ENCODE measurements around the gene HOXB7. TPM values are rescaled to one million over a fixed set of nuclear protein-coding genes. Genes with fewer than 3 reads are reported as not detected.

The HOXB7 gene
- total RNA-seq, 2 donors from 2014 or later: 1.3 to 1.6 TPM

- H3K4me1 Mint-ChIP-seq (ENCODE audit: low read depth): peaks cover 56% of the 10 kb centered on the region
- ATAC-seq (replicated peaks in 1 of 2) (peak; percentile 57 to 71), DNase-seq (no peak)
- H3K36me3 Mint-ChIP-seq (ENCODE audit: insufficient read depth in 2 of 2): peaks cover 2 to 3% of the 10 kb centered on the region in 2 donors
- H3K27me3 Mint-ChIP-seq (ENCODE audit: low read depth): peaks cover 59% of the 10 kb centered on the region
- peak overlapping the region; percentile 89 to 95 for H3K4me3 Mint-ChIP-seq
- H3K9me3 Mint-ChIP-seq: no peaks in the 10 kb centered on the region
- peak overlapping the region; percentile 58 for H3K27ac Mint-ChIP-seq
Measured at GRCh38 chr17:48578616-48579470, 32.0 kb downstream of the HOXB7 start.

GRCh38 chr17:48577946-48578615, 32.7 kb downstream of the HOXB7 start, which contains the start of gene HOXB4:
TSS of gene HOXB4 (minus strand) at chr17:48578350. CDS start at chr17:48578319, 31 bp downstream.
- peak within 1 kb of the TSS; percentile 89 to 95 for H3K4me3 Mint-ChIP-seq
- peak; percentile 73 to 77 for DNase-seq
- H3K9me3 Mint-ChIP-seq: no peaks in the 10 kb centered on the region
- H3K36me3 Mint-ChIP-seq (ENCODE audit: insufficient read depth in 2 of 2): peaks cover 2 to 3% of the 10 kb centered on the region in 2 donors
- H3K27ac Mint-ChIP-seq: peak within 1 kb of the TSS; percentile 95
- H3K27me3 Mint-ChIP-seq (ENCODE audit: low read depth): peaks cover 51% of the 10 kb centered on the region
- peaks cover 55% of the 10 kb centered on the region for H3K4me1 Mint-ChIP-seq (ENCODE audit: low read depth)
- peak; percentile 72 to 86 for ATAC-seq (replicated peaks in 1 of 2)

- DNase-seq (no peak), ATAC-seq (replicated peaks in 1 of 2) (peak in 1 of 2 donors; percentile 12)
- Mint-ChIP-seq H3K4me3 (peak overlapping the region; percentile 75 to 78), H3K9me3 (no peaks in the 10 kb centered on the region), H3K36me3 (ENCODE audit: insufficient read depth in 2 of 2) (peaks cover 2 to 3% of the 10 kb centered on the region in 2 donors), H3K4me1 (ENCODE audit: low read depth) (peaks cover 49% of the 10 kb centered on the region), H3K27ac (no peak overlapping the region), H3K27me3 (ENCODE audit: low read depth) (peaks cover 44% of the 10 kb centered on the region)
Measured at GRCh38 chr17:48577330-48577945, 33.4 kb downstream of the HOXB7 start.

GRCh38 chr17:48576479-48577309, 34.1 kb downstream of the HOXB7 start:
- peaks cover 41% of the 10 kb centered on the region for H3K27me3 Mint-ChIP-seq (ENCODE audit: low read depth)
- H3K36me3 Mint-ChIP-seq (ENCODE audit: insufficient read depth in 2 of 2): peaks cover 2 to 3% of the 10 kb centered on the region in 2 donors
- peak overlapping the region; percentile 75 to 78 for H3K4me3 Mint-ChIP-seq
- no peaks in the 10 kb centered on the region for H3K9me3 Mint-ChIP-seq
- H3K27ac Mint-ChIP-seq: no peak overlapping the region
- peaks cover 45% of the 10 kb centered on the region for H3K4me1 Mint-ChIP-seq (ENCODE audit: low read depth)
- DNase-seq (no peak), ATAC-seq (replicated peaks in 1 of 2) (no peak)

- DNase-seq (no peak), ATAC-seq (replicated peaks in 1 of 2) (no peak)
- peaks cover 33% of the 10 kb centered on the region for H3K27me3 Mint-ChIP-seq (ENCODE audit: low read depth)
- H3K27ac Mint-ChIP-seq: no peak overlapping the region
- H3K4me3 Mint-ChIP-seq: peak overlapping the region in 1 of 2 donors; percentile 37
- H3K9me3 Mint-ChIP-seq: no peaks in the 10 kb centered on the region
- peaks cover 2 to 3% of the 10 kb centered on the region in 2 donors for H3K36me3 Mint-ChIP-seq (ENCODE audit: insufficient read depth in 2 of 2)
- H3K4me1 Mint-ChIP-seq (ENCODE audit: low read depth): peaks cover 37% of the 10 kb centered on the region
Measured at GRCh38 chr17:48575673-48576478, 34.9 kb downstream of the HOXB7 start.

GRCh38 chr17:48575066-48575582, 35.7 kb downstream of the HOXB7 start:
- Mint-ChIP-seq H3K4me3 (no peak overlapping the region), H3K27me3 (ENCODE audit: low read depth) (peaks cover 25% of the 10 kb centered on the region), H3K36me3 (ENCODE audit: insufficient read depth in 2 of 2) (peaks cover 2 to 3% of the 10 kb centered on the region in 2 donors), H3K27ac (no peak overlapping the region), H3K9me3 (no peaks in the 10 kb centered on the region), H3K4me1 (ENCODE audit: low read depth) (peaks cover 29% of the 10 kb centered on the region)
- no peak for ATAC-seq (replicated peaks in 1 of 2)
- DNase-seq: no peak

- H3K27me3 Mint-ChIP-seq (ENCODE audit: low read depth): peaks cover 20% of the 10 kb centered on the region
- no peak overlapping the region for H3K4me3 Mint-ChIP-seq
- H3K4me1 Mint-ChIP-seq (ENCODE audit: low read depth): peaks cover 24% of the 10 kb centered on the region
- no peak for DNase-seq
- H3K36me3 Mint-ChIP-seq (ENCODE audit: insufficient read depth in 2 of 2): peaks cover 2 to 3% of the 10 kb centered on the region in 2 donors
- ATAC-seq (replicated peaks in 1 of 2): no peak
- H3K9me3 Mint-ChIP-seq: no peaks in the 10 kb centered on the region
- no peak overlapping the region for H3K27ac Mint-ChIP-seq
Measured at GRCh38 chr17:48574505-48575065, 36.2 kb downstream of the HOXB7 start.

GRCh38 chr17:48571826-48572417, 38.9 kb downstream of the HOXB7 start:
- no peak overlapping the region for H3K27ac Mint-ChIP-seq

GRCh38 chr17:48571024-48571818, 39.6 kb downstream of the HOXB7 start:
- Mint-ChIP-seq H3K27me3 (ENCODE audit: low read depth) (peaks cover 9% of the 10 kb centered on the region), H3K9me3 (no peaks in the 10 kb centered on the region)
- DNase-seq: no peak

More at GRCh38 chr17:48571826-48572417, 38.9 kb downstream of the HOXB7 start:
- Mint-ChIP-seq H3K9me3 (no peaks in the 10 kb centered on the region), H3K36me3 (ENCODE audit: insufficient read depth in 2 of 2) (no peaks in the 10 kb centered on the region), H3K4me1 (ENCODE audit: low read depth) (peaks cover 11% of the 10 kb centered on the region), H3K4me3 (no peak overlapping the region), H3K27me3 (ENCODE audit: low read depth) (peaks cover 9% of the 10 kb centered on the region)
- DNase-seq (no peak), ATAC-seq (replicated peaks in 1 of 2) (no peak)

GRCh38 chr17:48570325-48571023, 40.3 kb downstream of the HOXB7 start:
- Mint-ChIP-seq H3K27ac (no peak overlapping the region), H3K36me3 (ENCODE audit: insufficient read depth in 2 of 2) (no peaks in the 10 kb centered on the region), H3K4me1 (ENCODE audit: low read depth) (peaks cover 4% of the 10 kb centered on the region), H3K4me3 (no peak overlapping the region), H3K27me3 (ENCODE audit: low read depth) (peaks cover 9% of the 10 kb centered on the region), H3K9me3 (no peaks in the 10 kb centered on the region)
- ATAC-seq (replicated peaks in 1 of 2): no peak
- DNase-seq: no peak

More at GRCh38 chr17:48571024-48571818, 39.6 kb downstream of the HOXB7 start:
- Mint-ChIP-seq H3K4me3 (no peak overlapping the region), H3K4me1 (ENCODE audit: low read depth) (peaks cover 8% of the 10 kb centered on the region), H3K36me3 (ENCODE audit: insufficient read depth in 2 of 2) (no peaks in the 10 kb centered on the region), H3K27ac (no peak overlapping the region)
- ATAC-seq (replicated peaks in 1 of 2): no peak
